SU-DHL-6 (cell line): Measurements from ENCODE around the gene FANCF.

Experiments
- CTCF ChIP-seq: fragments of 200-600 bp; sonication (generic); IDR thresholded peaks from one replicate; pipeline ENCODE4 v1.5.1; 2017; ENCODE audit warnings: antibody characterized with exemption, mild to moderate bottlenecking, low read length, moderate library complexity; ENCODE audit not compliant: insufficient read depth, poor library complexity, severe bottlenecking
- EZH2phosphoT487 ChIP-seq: fragments of 200-600 bp; sonication (generic), shearing (Covaris generic); conservative IDR thresholded peaks from 2 replicates; pipeline ENCODE4 v1.6.1; 2018; ENCODE audit warnings: mild to moderate bottlenecking, antibody characterized with exemption, low read length, moderate library complexity, mixed read lengths

GRCh38 chr11:22581354-22582150 is 44.1 kb downstream of the FANCF start:
- TF ChIP-seq CTCF: no peak
- no peak for TF ChIP-seq EZH2phosphoT487
